Glutamatergic neuron (in vitro differentiated cells): ENCODE results near the gene ASTN2. TPM values are rescaled to one million over a fixed set of nuclear protein-coding genes. Genes with fewer than 3 reads are reported as not detected.

Source experiments
- DNase-seq: peaks from one replicate; pipeline ENCODE4 v3.0.0; 2022
- H3K27ac Mint-ChIP-seq: one replicate; pipeline ENCODE4 v1.8.0; 2020; ENCODE audit warnings: mild to moderate bottlenecking, mixed read lengths, inconsistent platforms; ENCODE audit not compliant: unreplicated experiment
- H3K27me3 Mint-ChIP-seq: one replicate; pipeline ENCODE4 v1.8.0; 2020; ENCODE audit warnings: mild to moderate bottlenecking, moderate library complexity, mixed read lengths, inconsistent platforms; ENCODE audit not compliant: unreplicated experiment
- H3K36me3 Mint-ChIP-seq: one replicate; pipeline ENCODE4 v1.8.0; 2020; ENCODE audit warnings: mild to moderate bottlenecking, mixed read lengths, inconsistent platforms; ENCODE audit not compliant: unreplicated experiment
- H3K4me1 Mint-ChIP-seq: one replicate; pipeline ENCODE4 v1.8.0; 2020; ENCODE audit warnings: mild to moderate bottlenecking, low read depth, mixed read lengths, inconsistent platforms; ENCODE audit not compliant: unreplicated experiment
- H3K4me3 Mint-ChIP-seq: one replicate; pipeline ENCODE4 v1.8.0; 2020; ENCODE audit warnings: mild to moderate bottlenecking, mixed read lengths, inconsistent platforms; ENCODE audit not compliant: unreplicated experiment
- H3K9me3 Mint-ChIP-seq: one replicate; pipeline ENCODE4 v1.8.0; 2020; ENCODE audit warnings: mild to moderate bottlenecking, moderate library complexity, mixed read lengths, inconsistent platforms; ENCODE audit not compliant: unreplicated experiment
- total RNA-seq: library from RNA; stranded (reverse); fragmentation: NEBNext Ultra II Directional; extraction: Animal tissue kit (Norgen Biotek cat#: 25700); gene quantifications from one replicate; pipeline ENCODE4 v1.2.1, GENCODE V29; 2021; ENCODE audit not compliant: unreplicated experiment
- TF ChIP-seq, protein P1 (sequence below): fragments of 200-600 bp; sonication (generic); IDR thresholded peaks from one replicate; pipeline ENCODE4 v1.5.0; 2021; ENCODE audit not compliant: partially characterized antibody, unreplicated experiment

Gene ASTN2
- total RNA-seq, 1 donor from 2014 or later: 134 TPM

DNA sequence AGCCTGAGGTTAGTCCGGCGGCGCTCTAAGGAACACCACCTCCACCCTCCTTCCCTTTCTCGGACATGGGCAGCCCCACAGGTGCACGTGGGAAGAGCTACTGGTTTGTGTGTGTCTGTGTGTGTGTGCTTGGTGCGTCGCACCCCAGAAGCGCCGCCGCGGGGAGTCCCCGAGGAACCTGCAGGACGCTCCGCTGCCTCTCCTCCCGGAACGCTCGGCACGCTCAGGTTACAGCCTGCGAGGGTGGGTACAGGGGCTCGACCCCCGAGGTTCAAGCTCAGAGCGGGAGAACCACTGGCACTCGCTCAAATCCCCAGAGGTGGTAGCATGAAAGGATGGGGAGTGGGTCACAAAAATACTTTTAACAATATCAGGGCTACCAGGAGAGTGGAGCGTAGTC is 2.0 kb downstream of the ASTN2 start:
- peak overlapping the region; percentile 93 for H3K4me3 Mint-ChIP-seq
- peak; percentile 38 for DNase-seq
- TF ChIP-seq, protein P1, sequence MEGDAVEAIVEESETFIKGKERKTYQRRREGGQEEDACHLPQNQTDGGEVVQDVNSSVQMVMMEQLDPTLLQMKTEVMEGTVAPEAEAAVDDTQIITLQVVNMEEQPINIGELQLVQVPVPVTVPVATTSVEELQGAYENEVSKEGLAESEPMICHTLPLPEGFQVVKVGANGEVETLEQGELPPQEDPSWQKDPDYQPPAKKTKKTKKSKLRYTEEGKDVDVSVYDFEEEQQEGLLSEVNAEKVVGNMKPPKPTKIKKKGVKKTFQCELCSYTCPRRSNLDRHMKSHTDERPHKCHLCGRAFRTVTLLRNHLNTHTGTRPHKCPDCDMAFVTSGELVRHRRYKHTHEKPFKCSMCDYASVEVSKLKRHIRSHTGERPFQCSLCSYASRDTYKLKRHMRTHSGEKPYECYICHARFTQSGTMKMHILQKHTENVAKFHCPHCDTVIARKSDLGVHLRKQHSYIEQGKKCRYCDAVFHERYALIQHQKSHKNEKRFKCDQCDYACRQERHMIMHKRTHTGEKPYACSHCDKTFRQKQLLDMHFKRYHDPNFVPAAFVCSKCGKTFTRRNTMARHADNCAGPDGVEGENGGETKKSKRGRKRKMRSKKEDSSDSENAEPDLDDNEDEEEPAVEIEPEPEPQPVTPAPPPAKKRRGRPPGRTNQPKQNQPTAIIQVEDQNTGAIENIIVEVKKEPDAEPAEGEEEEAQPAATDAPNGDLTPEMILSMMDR: no peak
- no peaks in the 10 kb centered on the region for H3K36me3 Mint-ChIP-seq
- peaks cover 4% of the 10 kb centered on the region for H3K9me3 Mint-ChIP-seq
- peaks cover 5% of the 10 kb centered on the region for H3K27me3 Mint-ChIP-seq
- H3K27ac Mint-ChIP-seq: peak overlapping the region; percentile 69
- H3K4me1 Mint-ChIP-seq: peaks cover 28% of the 10 kb centered on the region

DNA sequence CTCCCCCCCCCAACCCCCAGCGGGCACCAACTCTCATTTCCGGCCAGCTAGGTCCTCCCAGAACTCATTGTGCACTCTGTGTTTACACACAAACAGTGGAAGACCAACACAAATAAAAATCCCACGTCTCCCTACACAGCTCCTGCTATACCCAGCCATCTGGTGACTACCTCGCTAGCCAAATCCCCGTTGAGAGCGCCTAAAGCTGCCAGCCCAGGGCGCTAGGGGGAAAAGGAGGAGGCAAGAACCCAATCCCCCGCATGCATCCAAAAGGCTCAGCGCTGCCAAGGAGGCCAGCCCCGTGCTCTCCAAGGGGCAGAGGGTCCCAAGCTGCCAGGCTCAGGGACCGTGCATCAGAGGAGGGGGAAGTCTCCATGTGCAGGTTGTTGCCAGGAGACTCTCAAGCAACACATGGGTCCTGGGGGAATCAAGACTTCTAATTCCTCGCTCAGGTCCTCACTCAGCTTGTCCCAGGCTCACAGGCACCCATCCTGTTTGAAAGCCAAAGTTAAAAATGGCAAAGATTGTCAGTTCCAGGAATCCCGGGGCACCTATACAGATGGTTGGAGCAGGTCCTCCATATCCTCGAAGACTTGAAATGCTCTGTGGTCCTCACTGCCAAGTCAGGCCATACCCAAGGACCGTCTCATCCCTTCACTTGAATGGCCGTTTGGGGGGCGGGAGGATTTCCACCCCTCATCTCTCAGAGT is 2.7 kb downstream of the ASTN2 start:
- H3K36me3 Mint-ChIP-seq: no peaks in the 10 kb centered on the region
- peak overlapping the region; percentile 69 for H3K27ac Mint-ChIP-seq
- peaks cover 4% of the 10 kb centered on the region for H3K9me3 Mint-ChIP-seq
- H3K4me3 Mint-ChIP-seq: peak overlapping the region; percentile 93
- H3K4me1 Mint-ChIP-seq: peaks cover 34% of the 10 kb centered on the region
- H3K27me3 Mint-ChIP-seq: peaks cover 5% of the 10 kb centered on the region
- TF ChIP-seq, protein P1: no peak
- peak; percentile 27 for DNase-seq

DNA sequence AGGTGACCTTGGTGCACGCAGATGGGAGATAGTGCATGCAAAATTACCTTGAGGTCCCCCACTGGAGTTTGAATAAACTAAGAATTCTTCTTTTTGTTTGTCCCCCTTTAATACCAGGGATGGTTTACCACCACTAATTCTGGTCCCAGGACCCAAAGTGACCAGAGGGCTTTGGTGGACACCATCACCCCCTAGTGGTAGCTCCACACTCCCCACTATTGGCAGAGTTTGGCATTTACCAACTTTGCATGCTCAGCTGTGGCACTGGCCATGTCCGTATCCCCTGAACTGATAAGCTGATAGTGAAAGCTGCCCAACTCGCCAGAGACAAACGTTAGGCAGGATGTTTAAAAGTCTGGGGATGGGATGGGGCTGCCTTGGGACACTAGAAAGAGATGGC is 3.3 kb downstream of the ASTN2 start:
- Mint-ChIP-seq H3K27ac (no peak overlapping the region), H3K27me3 (peaks cover 5% of the 10 kb centered on the region), H3K9me3 (peaks cover 4% of the 10 kb centered on the region), H3K4me3 (peak overlapping the region; percentile 80), H3K4me1 (peaks cover 40% of the 10 kb centered on the region), H3K36me3 (no peaks in the 10 kb centered on the region)
- TF ChIP-seq, protein P1: peak; percentile 92
- DNase-seq: peak; percentile 79

DNA sequence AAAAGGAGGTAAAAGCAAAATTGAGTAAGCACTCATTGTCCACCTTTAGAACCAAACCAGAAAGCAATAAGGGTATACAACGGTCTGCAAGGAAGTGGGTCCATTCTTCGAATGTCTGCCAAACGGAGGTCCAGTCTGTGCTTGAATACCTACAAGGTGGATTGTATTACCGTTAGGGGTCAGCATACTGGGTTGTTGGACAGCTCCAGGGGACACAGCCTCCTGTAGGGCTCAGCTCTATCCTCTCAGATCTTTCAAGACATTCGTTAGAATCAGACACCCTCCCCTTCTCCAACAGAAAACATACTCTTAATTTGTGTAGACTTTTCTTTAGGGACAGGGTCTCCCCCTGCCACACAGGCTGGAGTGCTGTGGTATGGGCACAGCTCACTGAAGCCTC is 5.5 kb downstream of the ASTN2 start:
- H3K27ac Mint-ChIP-seq: no peak overlapping the region
- DNase-seq: no peak
- H3K4me1 Mint-ChIP-seq: peaks cover 48% of the 10 kb centered on the region
- no peaks in the 10 kb centered on the region for H3K36me3 Mint-ChIP-seq
- H3K4me3 Mint-ChIP-seq: peak overlapping the region; percentile 61
- peaks cover 6% of the 10 kb centered on the region for H3K9me3 Mint-ChIP-seq
- peaks cover 5% of the 10 kb centered on the region for H3K27me3 Mint-ChIP-seq
- TF ChIP-seq, protein P1: no peak

DNA sequence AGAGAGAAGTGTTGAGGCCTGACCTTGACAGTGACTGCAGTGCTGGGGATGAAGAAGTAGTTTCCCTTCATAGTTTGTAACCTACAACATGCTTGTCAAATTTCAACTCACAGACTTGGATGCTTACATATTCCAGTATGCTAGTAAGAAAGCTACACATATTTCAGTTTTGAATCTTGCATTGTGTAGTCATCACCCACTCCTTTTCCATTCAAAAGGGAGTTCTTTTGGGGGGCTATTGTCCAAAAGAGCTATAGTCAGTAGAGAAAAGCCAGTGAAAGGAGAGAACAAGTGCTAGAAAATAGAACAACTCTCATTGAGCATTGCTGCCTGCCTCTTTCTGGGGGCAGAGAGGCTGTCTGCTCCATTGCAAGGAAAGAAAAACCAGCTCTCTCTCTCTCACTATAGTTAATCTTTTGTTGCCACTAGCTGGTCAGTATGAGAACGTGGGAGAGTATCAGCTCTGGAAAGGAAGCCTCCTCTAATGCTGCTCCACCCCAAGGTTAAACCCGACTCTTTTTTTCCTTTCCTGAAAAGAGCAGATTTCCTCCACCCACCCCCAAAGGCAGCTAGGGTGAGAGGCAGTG is 7.3 kb downstream of the ASTN2 start:
- TF ChIP-seq, protein P1: no peak
- Mint-ChIP-seq H3K4me3 (peak overlapping the region; percentile 41), H3K4me1 (peaks cover 65% of the 10 kb centered on the region), H3K27me3 (no peaks in the 10 kb centered on the region), H3K27ac (peak overlapping the region; percentile 22), H3K9me3 (peaks cover 4% of the 10 kb centered on the region), H3K36me3 (no peaks in the 10 kb centered on the region)
- no peak for DNase-seq
